H1 (cell line): ENCODE results near the gene TK2.

ENCODE experiments used
- ASH2L ChIP-seq: fragments of 200-600, 300-600 bp; sonication (generic); IDR thresholded peaks from one replicate; pipeline ENCODE4 v1.7.1; 2017; ENCODE audit warnings: low read length
- CHD1 ChIP-seq: IDR thresholded peaks from 2 replicates; pipeline ENCODE4 v1.6.1; 2012; ENCODE audit warnings: low read depth, low read length, improper control_type of control experiment
- EP300 ChIP-seq, 2 experiments: IDR thresholded peaks; 1 replicate in 1 of 2; 2 replicates in 1 of 2; pipeline ENCODE4 v1.6.1; 2011 to 2012; ENCODE audit warnings: low read depth in 2 of 2, low read length in 2 of 2, mild to moderate bottlenecking in 2 of 2, borderline replicate concordance in 1 of 2, inconsistent platforms in 1 of 2, moderate library complexity in 1 of 2
- KDM4A ChIP-seq: IDR thresholded peaks from one replicate; pipeline ENCODE4 v1.7.1; 2012; ENCODE audit warnings: low read depth, mild to moderate bottlenecking, moderate library complexity, low read length, inconsistent platforms; ENCODE audit not compliant: severe bottlenecking
- NRF1 ChIP-seq: IDR thresholded peaks from 2 replicates; pipeline ENCODE4 v1.6.1; 2011; ENCODE audit warnings: mild to moderate bottlenecking, low read depth, low read length, improper control_type of control experiment
- POLR2A ChIP-seq, 2 experiments: IDR thresholded peaks; 1 replicate in 1 of 2; 2 replicates in 1 of 2; pipeline ENCODE4 v1.6.1; 2011; ENCODE audit warnings: low read depth in 2 of 2, low read length in 2 of 2, mild to moderate bottlenecking in 2 of 2; ENCODE audit errors: control extremely low read depth in 1 of 2
- POLR2AphosphoS5 ChIP-seq: IDR thresholded peaks from 2 replicates; pipeline ENCODE4 v1.6.1; 2011; ENCODE audit warnings: low read depth, low read length
- SUZ12 ChIP-seq: fragments of 200-600 bp; sonication (generic); IDR thresholded peaks from 2 replicates; pipeline ENCODE4 v1.6.1; 2012; ENCODE audit warnings: mild to moderate bottlenecking, inconsistent platforms, low read length, moderate library complexity, mixed read lengths
- TF ChIP-seq, protein P1 (sequence below): IDR thresholded peaks from 2 replicates; pipeline ENCODE4 v1.6.1; 2012; ENCODE audit warnings: low read length, inconsistent platforms
- TF ChIP-seq, protein P2 (sequence below), 3 experiments: IDR thresholded peaks; 1 replicate in 2 of 3; 2 replicates in 1 of 3; pipeline versions ENCODE4 v1.5.1 to v1.6.1; 2011; ENCODE audit warnings: low read length in 3 of 3, mild to moderate bottlenecking in 3 of 3, inconsistent platforms in 2 of 3, low read depth in 1 of 3, moderate library complexity in 1 of 3; ENCODE audit not compliant: insufficient read depth in 1 of 3; ENCODE audit errors: control extremely low read depth in 1 of 3

DNA sequence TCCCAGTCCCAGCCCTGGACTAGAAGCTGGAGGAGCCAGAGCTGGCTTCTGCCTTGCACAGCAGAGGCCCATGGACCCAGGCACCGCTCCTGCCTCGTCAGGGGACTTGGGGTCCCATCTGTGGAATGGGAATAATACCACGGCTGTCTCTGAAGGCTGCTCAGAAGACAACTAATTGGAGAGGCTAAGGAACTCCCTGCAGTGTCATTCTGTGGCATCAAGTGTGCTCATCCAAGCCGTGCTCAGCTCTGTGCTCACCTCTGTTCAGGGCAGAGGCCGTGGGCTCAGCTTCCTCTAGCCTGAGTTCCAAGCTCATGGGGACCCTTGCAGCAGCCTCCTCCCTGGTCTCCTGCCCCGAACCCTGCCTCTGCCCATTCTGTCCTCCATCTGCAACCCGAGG lies 91.1 kb downstream of the TK2 start:
- TF ChIP-seq, protein P1, sequence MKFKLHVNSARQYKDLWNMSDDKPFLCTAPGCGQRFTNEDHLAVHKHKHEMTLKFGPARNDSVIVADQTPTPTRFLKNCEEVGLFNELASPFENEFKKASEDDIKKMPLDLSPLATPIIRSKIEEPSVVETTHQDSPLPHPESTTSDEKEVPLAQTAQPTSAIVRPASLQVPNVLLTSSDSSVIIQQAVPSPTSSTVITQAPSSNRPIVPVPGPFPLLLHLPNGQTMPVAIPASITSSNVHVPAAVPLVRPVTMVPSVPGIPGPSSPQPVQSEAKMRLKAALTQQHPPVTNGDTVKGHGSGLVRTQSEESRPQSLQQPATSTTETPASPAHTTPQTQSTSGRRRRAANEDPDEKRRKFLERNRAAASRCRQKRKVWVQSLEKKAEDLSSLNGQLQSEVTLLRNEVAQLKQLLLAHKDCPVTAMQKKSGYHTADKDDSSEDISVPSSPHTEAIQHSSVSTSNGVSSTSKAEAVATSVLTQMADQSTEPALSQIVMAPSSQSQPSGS: no peak
- TF ChIP-seq, protein P2, sequence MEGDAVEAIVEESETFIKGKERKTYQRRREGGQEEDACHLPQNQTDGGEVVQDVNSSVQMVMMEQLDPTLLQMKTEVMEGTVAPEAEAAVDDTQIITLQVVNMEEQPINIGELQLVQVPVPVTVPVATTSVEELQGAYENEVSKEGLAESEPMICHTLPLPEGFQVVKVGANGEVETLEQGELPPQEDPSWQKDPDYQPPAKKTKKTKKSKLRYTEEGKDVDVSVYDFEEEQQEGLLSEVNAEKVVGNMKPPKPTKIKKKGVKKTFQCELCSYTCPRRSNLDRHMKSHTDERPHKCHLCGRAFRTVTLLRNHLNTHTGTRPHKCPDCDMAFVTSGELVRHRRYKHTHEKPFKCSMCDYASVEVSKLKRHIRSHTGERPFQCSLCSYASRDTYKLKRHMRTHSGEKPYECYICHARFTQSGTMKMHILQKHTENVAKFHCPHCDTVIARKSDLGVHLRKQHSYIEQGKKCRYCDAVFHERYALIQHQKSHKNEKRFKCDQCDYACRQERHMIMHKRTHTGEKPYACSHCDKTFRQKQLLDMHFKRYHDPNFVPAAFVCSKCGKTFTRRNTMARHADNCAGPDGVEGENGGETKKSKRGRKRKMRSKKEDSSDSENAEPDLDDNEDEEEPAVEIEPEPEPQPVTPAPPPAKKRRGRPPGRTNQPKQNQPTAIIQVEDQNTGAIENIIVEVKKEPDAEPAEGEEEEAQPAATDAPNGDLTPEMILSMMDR (IDR thresholded peaks at IDR 0.05; ENCODE audit: control extremely low read depth in 1 of 3, insufficient read depth in 1 of 3, low read depth in 1 of 3, low read length in 3 of 3): no peak
- TF ChIP-seq SUZ12 (no peak), POLR2A (IDR thresholded peaks at IDR 0.05; ENCODE audit: control extremely low read depth in 1 of 2, low read depth in 2 of 2, low read length in 2 of 2) (no peak), ASH2L (no peak), KDM4A (no peak), CHD1 (no peak), NRF1 (no peak), EP300 (IDR thresholded peaks at IDR 0.05; ENCODE audit: borderline replicate concordance in 1 of 2, low read depth in 2 of 2, low read length in 2 of 2) (no peak), POLR2AphosphoS5 (no peak)
